ENCODE measurements around the gene NAPB. TPM values are rescaled to one million over a fixed set of nuclear protein-coding genes. Genes with fewer than 3 reads are reported as not detected.

Gene NAPB
- total RNA-seq: 5.8 and 7.3 TPM in 2 replicates

GRCh38 chr20:23420943-23421931 lies at the start of gene NAPB:
TSS of gene NAPB (minus strand) at chr20:23421488. CDS start at chr20:23421402, 86 bp downstream.

GRCh38 chr20:23452776-23453175 lies 31.5 kb upstream of the NAPB start, which contains the start of gene CST11:
TSS of gene CST11 (minus strand) at chr20:23452876. CDS start at chr20:23452811, 65 bp downstream.

GRCh38 chr20:23361476-23362391 lies 59.6 kb downstream of the NAPB start, which contains the start of gene GZF1:
TSS of gene GZF1 (plus strand) at chr20:23362182. CDS start at chr20:23364384, 2,202 bp downstream.

GRCh38 chr20:23350196-23350903 lies 70.9 kb downstream of the NAPB start, which contains the start of gene NXT1:
TSS of gene NXT1 (plus strand) at chr20:23350791. CDS start at chr20:23354042, 3,251 bp downstream.

Other genes starting within 250 kb of the NAPB start
- gene NXT1, start 70.7 kb downstream of the NAPB start, total RNA-seq: 14.6 and 21.0 TPM in 2 replicates
- 23.8 and 32.9 TPM in 2 replicates for gene GZF1, start 59.3 kb downstream of the NAPB start, total RNA-seq
- gene CSTL1, start 18.2 kb upstream of the NAPB start, total RNA-seq: not detected in 2 replicates
- not detected in 2 replicates for gene CST11, start 31.4 kb upstream of the NAPB start, total RNA-seq
- gene CST8, start 69.6 kb upstream of the NAPB start, total RNA-seq: not detected in 2 replicates
- gene CST9L, start 147.0 kb upstream of the NAPB start, total RNA-seq: not detected in 2 replicates
- gene CST9, start 184.4 kb upstream of the NAPB start, total RNA-seq: not detected in 2 replicates
- gene CST3, start 216.5 kb upstream of the NAPB start, total RNA-seq: 173 and 310 TPM in 2 replicates